Transverse colon (tissue), 4 donors: ENCODE measurements around the gene RCC2. TPM values are rescaled to one million over a fixed set of nuclear protein-coding genes. Genes with fewer than 3 reads are reported as not detected.

Source experiments
- DNase-seq: peaks from one replicate; pipeline ENCODE4 v3.0.0-alpha.2; 2019
- H3K27ac ChIP-seq, 4 donors: fragments of 200-600 bp; sonication (generic); 2 replicates each; pipeline ENCODE4 v1.5.1; 2016 to 2018; ENCODE audit warnings: inconsistent platforms in 4 of 4
- H3K27me3 ChIP-seq: fragments of 200-600 bp; sonication (generic); 2 replicates; pipeline ENCODE4 v1.5.1; 2017; ENCODE audit warnings: inconsistent platforms
- H3K36me3 ChIP-seq, 4 donors: fragments of 200-600 bp; sonication (generic); 2 replicates each; pipeline ENCODE4 v1.5.1; 2017 to 2019; ENCODE audit warnings: inconsistent platforms in 4 of 4
- H3K4me1 ChIP-seq, 4 donors: fragments of 200-600 bp; sonication (generic); 2 replicates each; pipeline ENCODE4 v1.5.1; 2017 to 2020; ENCODE audit warnings: inconsistent platforms in 4 of 4
- H3K4me3 ChIP-seq, 4 donors: fragments of 200-600 bp; sonication (generic); 1 replicate in 1 of 4; 2 replicates in 3 of 4; pipeline versions ENCODE4 v1.5.1 to v1.6.1; 2017 to 2019; ENCODE audit warnings: inconsistent platforms in 4 of 4
- H3K9me3 ChIP-seq, 2 donors: fragments of 200-600 bp; sonication (generic); 2 replicates each; pipeline ENCODE4 v1.5.1; 2017 to 2019; ENCODE audit warnings: inconsistent platforms in 2 of 2
- CTCF ChIP-seq, 5 experiments: fragments of 200-600 bp in 3 of 5; fragments of 450-650 bp in 2 of 5; sonication (generic) in 3 of 5; IDR thresholded peaks; 1 replicate in 2 of 5; 2 replicates in 3 of 5; pipeline ENCODE4 v1.5.1; 2016 to 2017; ENCODE audit warnings: antibody characterized with exemption in 5 of 5, inconsistent platforms in 3 of 5, mild to moderate bottlenecking in 2 of 5, moderate library complexity in 1 of 5
- EP300 ChIP-seq: sonication (generic); formaldehyde crosslinking; IDR thresholded peaks from one replicate; pipeline ENCODE4 v1.6.1; 2017; ENCODE audit warnings: antibody characterized with exemption, low read depth
- POLR2A ChIP-seq: fragments of 450-650 bp; IDR thresholded peaks from one replicate; pipeline ENCODE4 v1.6.1; 2016; ENCODE audit warnings: antibody characterized with exemption, mild to moderate bottlenecking, moderate library complexity
- POLR2AphosphoS5 ChIP-seq, 3 donors: sonication (generic); formaldehyde crosslinking; IDR thresholded peaks; one replicate each; pipeline ENCODE4 v1.6.1; 2016; ENCODE audit warnings: antibody characterized with exemption in 3 of 3
- WGBS, 2 donors: methylation state at CpG; one replicate each; pipeline ENCODE4 v1.1.5; 2018; ENCODE audit warnings: low coverage in 1 of 2; 5-methylcytosine and 5-hydroxymethylcytosine counted together
- in situ Hi-C, 4 donors: fragments of 200-750 bp; cut with MboI; loops; one replicate each; pipeline versions ENCODE4 v1.15.0 to v1.15.1; 2017; ENCODE audit warnings: low sequenced_read_pairs in 3 of 4, low pct_ligation_motif_present in 1 of 4, low pct_unique_long_range_greater_than_20kb in 1 of 4
- intact Hi-C: fragments of 100-400 bp; cut with DNase I; formaldehyde crosslinking; loops from one replicate; pipeline ENCODE4 v1.15.1; 2023; ENCODE audit warnings: low total_unique reads
- total RNA-seq, 4 donors: library from RNA; depleted of rRNA; stranded (reverse); fragments of >200 nt; gene quantifications; one replicate each; pipeline ENCODE4 v1.1.0, GENCODE V29; 2016

The RCC2 gene
- total RNA-seq, 4 donors from 2014 or later: 22.0 to 82.2 (median 25.3) TPM

- Histone ChIP-seq H3K36me3 (no peaks in the 10 kb centered on the region), H3K27ac (no peak overlapping the region), H3K9me3 (no peaks in the 10 kb centered on the region), H3K27me3 (no peaks in the 10 kb centered on the region), H3K4me3 (no peak overlapping the region), H3K4me1 (no peaks in the 10 kb centered on the region)
- TF ChIP-seq POLR2A (no peak), CTCF (IDR thresholded peaks at IDR 0.05) (no peak), EP300 (no peak), POLR2AphosphoS5 (IDR thresholded peaks at IDR 0.05) (no peak)
- WGBS, 2 donors: 61% methylated on average over 2 of the region's 4 CpGs; no CpG with 5 or more reads in 1 of the 2 donors
- in situ Hi-C loops (no loop called here), intact Hi-C loops (no loop called here)
- no peak for DNase-seq
Observed at GRCh38 chr1:17401841-17402240, 37.6 kb downstream of the RCC2 start.

- no peaks in the 10 kb centered on the region for H3K27me3 ChIP-seq
- TF ChIP-seq POLR2A: no peak
- no peak overlapping the region for H3K27ac ChIP-seq
- in situ Hi-C loops (no loop called here), intact Hi-C loops (no loop called here)
- no peak overlapping the region for H3K4me3 ChIP-seq
- WGBS, 2 donors: 86% methylated on average over 10 of the region's 11 CpGs; no CpG with 5 or more reads in 1 of the 2 donors
- H3K4me1 ChIP-seq: no peaks in the 10 kb centered on the region
- H3K9me3 ChIP-seq: no peaks in the 10 kb centered on the region
- DNase-seq: no peak
- H3K36me3 ChIP-seq: no peaks in the 10 kb centered on the region
Observed at GRCh38 chr1:17400725-17401341, 38.6 kb downstream of the RCC2 start.

- 86% methylated on average over 6 of the region's 7 CpGs; no CpG with 5 or more reads in 1 of the 2 donors for WGBS, 2 donors
- Histone ChIP-seq H3K27me3 (no peaks in the 10 kb centered on the region), H3K4me3 (no peak overlapping the region), H3K27ac (no peak overlapping the region), H3K4me1 (no peaks in the 10 kb centered on the region), H3K9me3 (no peaks in the 10 kb centered on the region), H3K36me3 (no peaks in the 10 kb centered on the region)
- DNase-seq: no peak
- in situ Hi-C loops (no loop called here), intact Hi-C loops (no loop called here)
- TF ChIP-seq POLR2AphosphoS5 (IDR thresholded peaks at IDR 0.05) (no peak), CTCF (IDR thresholded peaks at IDR 0.05) (no peak), POLR2A (no peak), EP300 (no peak)
Observed at GRCh38 chr1:17397910-17398695, 41.4 kb downstream of the RCC2 start.

GRCh38 chr1:17393230-17393629 is 46.2 kb downstream of the RCC2 start:
- Histone ChIP-seq H3K27me3 (no peaks in the 10 kb centered on the region), H3K4me3 (no peak overlapping the region), H3K9me3 (no peaks in the 10 kb centered on the region), H3K4me1 (no peaks in the 10 kb centered on the region), H3K36me3 (no peaks in the 10 kb centered on the region), H3K27ac (no peak overlapping the region)
- intact Hi-C loops (no loop called here), in situ Hi-C loops (no loop called here)
- DNase-seq: no peak
- TF ChIP-seq CTCF (IDR thresholded peaks at IDR 0.05) (no peak), EP300 (no peak), POLR2A (no peak), POLR2AphosphoS5 (IDR thresholded peaks at IDR 0.05) (no peak)
- 41 to 50% methylated on average over 5 to 8 of the region's 8 CpGs for WGBS, 2 donors
